Measurements from ENCODE around the gene EZH2. TPM values are rescaled to one million over a fixed set of nuclear protein-coding genes. Genes with fewer than 3 reads are reported as not detected.

EZH2 gene
- polyA plus RNA-seq, 1 donor from 2014 or later, result 67.2 TPM

GRCh38 chr7:148835854-148836253, 48.2 kb downstream of the EZH2 start:
- H3K27me3 ChIP-seq (ENCODE audit: insufficient read depth, low read depth, low read length), result no peaks in the 10 kb centered on the region
- no peak overlapping the region for H3K27ac ChIP-seq (ENCODE audit: low read length)

GRCh38 chr7:148834605-148835004, 49.5 kb downstream of the EZH2 start:
- Histone ChIP-seq H3K27me3 (ENCODE audit: insufficient read depth, low read depth, low read length) (no peaks in the 10 kb centered on the region), H3K36me3 (ENCODE audit: insufficient read depth, low read length) (no peaks in the 10 kb centered on the region), H3F3A (ENCODE audit: insufficient read depth, low read length, poor library complexity, severe bottlenecking) (no peaks in the 10 kb centered on the region), H3K9me2 (ENCODE audit: insufficient read depth, low read length) (no peaks in the 10 kb centered on the region), H3K4me3 (ENCODE audit: low read length) (no peak overlapping the region), H4K20me1 (ENCODE audit: insufficient read depth) (no peaks in the 10 kb centered on the region), H3K27ac (ENCODE audit: low read length) (no peak overlapping the region), H3K4me2 (ENCODE audit: low read length) (no peak overlapping the region), H2AFZ (ENCODE audit: low read depth, low read length) (no peak overlapping the region), H3K79me2 (replicated peaks; ENCODE audit: insufficient read depth, low read length) (peaks cover 35% of the 10 kb centered on the region), H3K9me3 (ENCODE audit: low read length) (no peaks in the 10 kb centered on the region), H3K9ac (ENCODE audit: low read length) (no peak overlapping the region)
- TF ChIP-seq MXI1 (conservative IDR thresholded peaks at IDR 0.05; ENCODE audit: poor library complexity, severe bottlenecking), result no peak
- no peak for TF ChIP-seq EZH2 (IDR thresholded peaks at IDR 0.05; ENCODE audit: borderline replicate concordance, insufficient read depth, low read length, poor library complexity, severe bottlenecking)
- no peak for TF ChIP-seq TAF1 (IDR thresholded peaks at IDR 0.05; ENCODE audit: low read depth)
- TF ChIP-seq REST (IDR thresholded peaks at IDR 0.05; ENCODE audit: borderline replicate concordance), result no peak
- no peak for TF ChIP-seq POLR2AphosphoS5 (IDR thresholded peaks at IDR 0.05)
- no peak for TF ChIP-seq CTCF (IDR thresholded peaks at IDR 0.05; ENCODE audit: poor library complexity, severe bottlenecking)
- no peak for TF ChIP-seq SMC3 (conservative IDR thresholded peaks at IDR 0.05; ENCODE audit: poor library complexity)

More at GRCh38 chr7:148835854-148836253, 48.2 kb downstream of the EZH2 start:
- no peaks in the 10 kb centered on the region for H3K36me3 ChIP-seq (ENCODE audit: insufficient read depth, low read length)
- no peak overlapping the region for H2AFZ ChIP-seq (ENCODE audit: low read depth, low read length)
- H3K9me3 ChIP-seq (ENCODE audit: low read length), result no peaks in the 10 kb centered on the region
- no peaks in the 10 kb centered on the region for H3F3A ChIP-seq (ENCODE audit: insufficient read depth, low read length, poor library complexity, severe bottlenecking)
- H4K20me1 ChIP-seq (ENCODE audit: insufficient read depth), result no peaks in the 10 kb centered on the region
- no peak for TF ChIP-seq EP300 (conservative IDR thresholded peaks at IDR 0.05; ENCODE audit: poor library complexity, severe bottlenecking)
- no peak for TF ChIP-seq RAD21 (conservative IDR thresholded peaks at IDR 0.05)
- no peak for TF ChIP-seq CTCF (IDR thresholded peaks at IDR 0.05; ENCODE audit: poor library complexity, severe bottlenecking)
- no peak for TF ChIP-seq TAF1 (IDR thresholded peaks at IDR 0.05; ENCODE audit: low read depth)
- TF ChIP-seq SMC3 (conservative IDR thresholded peaks at IDR 0.05; ENCODE audit: poor library complexity), result no peak
- TF ChIP-seq EZH2 (IDR thresholded peaks at IDR 0.05; ENCODE audit: borderline replicate concordance, insufficient read depth, low read length, poor library complexity, severe bottlenecking), result no peak
- TF ChIP-seq POLR2AphosphoS5 (IDR thresholded peaks at IDR 0.05), result no peak
- no peak for TF ChIP-seq MXI1 (conservative IDR thresholded peaks at IDR 0.05; ENCODE audit: poor library complexity, severe bottlenecking)
- TF ChIP-seq REST (IDR thresholded peaks at IDR 0.05; ENCODE audit: borderline replicate concordance), result no peak
- H3K9ac ChIP-seq (ENCODE audit: low read length), result no peak overlapping the region
- no peak overlapping the region for H3K4me3 ChIP-seq (ENCODE audit: low read length)
- H3K4me2 ChIP-seq (ENCODE audit: low read length), result no peak overlapping the region
- peaks cover 45% of the 10 kb centered on the region for H3K79me2 ChIP-seq (replicated peaks; ENCODE audit: insufficient read depth, low read length)
- no peaks in the 10 kb centered on the region for H3K9me2 ChIP-seq (ENCODE audit: insufficient read depth, low read length)

Data from neural cell (in vitro differentiated cells).